HG02623 (cell line): ENCODE results near the gene GRIN3A.
"Not testable (repeated sequence)": the region's sequence is repeated elsewhere in the genome, so short reads cannot be mapped to it uniquely, and the experiment has no call there.

ENCODE experiments used
- ATAC-seq: cut with Tn5 transposase; IDR thresholded peaks from one replicate; pipeline ENCODE4 v1.9.1; 2021; ENCODE audit warnings: moderate library complexity; ENCODE audit not compliant: unreplicated experiment

Gene GRIN3A

DNA sequence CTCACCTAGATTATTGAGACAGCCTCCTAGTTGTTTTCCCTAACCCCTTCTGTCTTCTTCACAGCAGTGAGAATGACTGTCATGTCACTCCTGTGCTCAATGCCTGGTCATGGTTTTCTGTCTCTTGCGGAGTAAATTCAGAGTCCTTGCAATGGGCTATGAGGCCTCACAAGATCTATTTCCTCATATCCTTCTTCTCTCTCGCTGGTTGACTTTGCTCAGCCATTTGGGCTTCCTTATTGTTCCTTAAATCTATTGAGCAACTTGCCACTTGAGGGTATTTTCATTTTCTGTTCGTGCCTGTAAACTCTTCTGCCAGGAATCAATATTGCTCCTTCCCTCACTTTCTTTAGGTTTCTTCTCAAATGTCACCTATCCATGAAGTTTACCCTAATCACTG, 152.7 kb downstream of the GRIN3A start:
- no peak for ATAC-seq

DNA sequence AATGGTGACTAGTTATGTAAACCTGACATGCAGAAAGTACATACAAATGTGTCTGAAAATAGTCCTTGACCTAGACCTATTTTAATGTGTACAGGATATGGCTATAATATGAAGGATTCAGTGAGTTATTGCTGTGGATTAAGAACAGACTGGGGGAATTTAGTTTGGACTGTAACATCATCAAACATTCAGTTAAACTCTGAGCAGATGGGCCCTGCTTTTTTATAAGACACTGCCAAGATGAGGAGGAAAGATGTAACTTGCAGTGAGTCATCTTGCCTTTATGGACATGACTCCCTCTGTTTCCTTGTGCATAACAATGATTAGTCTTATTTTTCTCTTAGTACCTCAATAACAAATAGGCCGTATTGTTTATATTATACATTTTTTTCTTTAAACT, 155.9 kb downstream of the GRIN3A start:
- ATAC-seq: no peak

DNA sequence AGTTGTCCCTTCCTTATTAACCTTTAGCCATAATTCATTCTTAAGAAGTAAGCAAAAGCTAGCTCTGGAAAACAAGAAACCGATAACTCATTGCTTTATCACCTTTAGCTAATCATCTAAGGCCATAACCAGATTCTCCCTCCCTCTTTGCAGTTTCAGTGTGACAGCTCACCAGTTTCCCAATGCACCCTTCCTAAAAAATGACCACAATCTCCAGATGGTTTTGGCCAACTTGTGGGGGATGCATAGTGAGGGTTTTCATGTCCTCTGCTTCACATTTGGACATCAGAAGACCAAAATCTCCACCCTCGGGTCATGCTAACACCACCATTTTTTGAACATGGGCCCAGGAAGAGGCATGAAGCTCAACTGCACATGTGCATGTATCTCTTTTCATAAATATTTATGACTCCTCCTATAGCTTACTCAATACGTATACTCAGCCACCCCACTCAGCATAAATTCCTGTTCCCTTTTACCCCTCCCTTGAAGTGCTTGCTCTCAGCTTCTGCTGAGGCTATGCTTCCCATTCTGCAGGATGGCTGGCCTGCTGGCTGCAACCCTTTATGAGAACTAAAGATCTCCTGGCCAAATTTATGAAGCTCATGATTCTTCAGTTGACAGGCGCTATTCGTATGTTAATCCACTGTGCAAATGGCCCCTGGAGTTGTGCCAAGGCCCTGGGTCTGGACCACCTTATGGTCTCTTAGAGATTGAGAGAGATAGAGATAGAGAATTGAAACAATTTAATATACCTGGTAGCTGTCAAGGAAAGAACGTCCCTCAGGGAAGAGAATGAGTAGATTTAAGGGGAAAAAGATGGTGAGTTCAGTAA, 158.5 kb downstream of the GRIN3A start:
- ATAC-seq: no peak

DNA sequence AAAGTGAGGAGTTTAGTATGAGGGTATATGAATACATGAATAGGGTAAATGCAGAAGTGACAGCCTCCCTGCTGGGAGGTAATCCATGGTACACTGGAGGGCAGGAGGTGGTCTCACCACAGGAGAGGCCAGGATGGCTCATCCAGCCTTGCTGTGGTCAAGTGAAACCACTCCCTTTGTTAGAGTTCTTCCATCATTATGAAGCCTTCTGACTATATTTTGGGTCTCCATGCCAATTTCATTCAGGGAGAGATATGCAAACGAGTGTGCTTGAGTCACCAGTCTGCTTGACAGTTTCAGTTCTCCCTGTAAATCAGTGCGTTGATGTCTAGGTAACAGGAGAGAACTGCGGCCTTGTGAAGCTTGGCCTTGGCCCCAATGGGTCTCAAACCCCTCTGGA, 160.1 kb downstream of the GRIN3A start:
- ATAC-seq: no peak

DNA sequence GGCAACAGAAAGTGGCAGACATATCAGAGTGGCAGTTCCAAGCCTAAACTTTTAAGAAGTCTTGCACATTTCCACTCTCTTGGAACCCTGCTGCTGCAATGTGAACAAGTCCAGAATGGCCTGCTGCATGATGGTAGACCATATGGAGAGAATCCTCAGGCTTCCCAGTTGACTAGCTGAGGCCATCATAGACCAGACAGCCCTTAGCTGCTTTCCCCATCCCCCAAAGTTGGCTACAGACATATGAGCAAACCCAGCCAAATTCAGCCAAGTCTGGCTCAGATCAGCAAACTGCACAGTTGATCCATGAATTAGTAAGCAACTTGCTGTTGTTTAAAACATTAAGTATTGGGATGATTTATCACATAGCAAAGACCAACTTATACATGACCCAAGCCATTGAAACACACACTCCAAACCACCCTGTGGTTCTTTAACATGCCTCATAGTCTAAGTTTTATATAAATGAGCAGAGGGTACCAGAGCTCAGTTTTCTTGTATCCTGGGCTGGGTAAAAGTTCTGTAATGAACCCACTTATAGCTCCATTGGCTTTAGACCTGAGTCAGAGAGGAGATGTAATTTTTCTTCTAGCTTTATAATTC, 163.6 kb downstream of the GRIN3A start:
- no peak for ATAC-seq

DNA sequence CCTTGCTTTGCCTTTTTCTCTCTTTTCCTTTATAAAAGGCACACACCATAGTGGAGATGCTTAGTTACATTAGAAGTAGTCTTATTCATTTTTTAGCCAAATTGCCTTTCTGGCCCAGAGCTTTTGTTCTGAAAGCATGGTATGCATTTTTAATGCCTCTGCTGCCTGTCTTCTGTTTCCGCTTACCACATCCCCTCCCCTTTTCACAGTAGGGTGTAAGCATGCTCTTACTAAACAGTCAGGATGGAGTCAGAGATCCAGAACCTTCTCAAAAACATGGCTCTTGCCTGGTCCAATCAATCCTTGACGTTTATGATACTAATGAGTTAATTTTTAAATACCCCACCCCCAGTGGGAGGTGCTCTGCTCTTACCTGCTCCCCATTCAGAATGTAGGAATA, 166.1 kb downstream of the GRIN3A start:
- ATAC-seq: no peak

DNA sequence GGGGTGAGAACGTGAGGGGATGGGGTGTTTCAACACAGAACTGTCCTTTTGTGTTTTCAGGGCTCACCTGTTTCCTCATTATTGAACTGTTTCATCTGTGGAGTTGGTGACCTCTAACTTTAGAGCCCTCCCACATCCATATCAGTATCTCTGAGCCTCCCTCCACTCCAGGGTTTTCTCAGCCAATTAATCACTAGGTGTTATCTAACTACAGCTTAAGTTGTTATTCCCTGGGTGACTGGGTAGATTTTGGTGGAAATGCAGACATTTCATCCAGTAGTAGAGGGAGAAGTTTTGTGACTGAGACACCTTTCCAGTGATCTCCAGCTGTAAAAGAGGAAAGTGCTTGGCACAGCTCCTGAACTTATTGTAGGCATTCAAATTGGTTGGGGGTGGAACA, 167.3 kb downstream of the GRIN3A start:
- ATAC-seq: no peak

DNA sequence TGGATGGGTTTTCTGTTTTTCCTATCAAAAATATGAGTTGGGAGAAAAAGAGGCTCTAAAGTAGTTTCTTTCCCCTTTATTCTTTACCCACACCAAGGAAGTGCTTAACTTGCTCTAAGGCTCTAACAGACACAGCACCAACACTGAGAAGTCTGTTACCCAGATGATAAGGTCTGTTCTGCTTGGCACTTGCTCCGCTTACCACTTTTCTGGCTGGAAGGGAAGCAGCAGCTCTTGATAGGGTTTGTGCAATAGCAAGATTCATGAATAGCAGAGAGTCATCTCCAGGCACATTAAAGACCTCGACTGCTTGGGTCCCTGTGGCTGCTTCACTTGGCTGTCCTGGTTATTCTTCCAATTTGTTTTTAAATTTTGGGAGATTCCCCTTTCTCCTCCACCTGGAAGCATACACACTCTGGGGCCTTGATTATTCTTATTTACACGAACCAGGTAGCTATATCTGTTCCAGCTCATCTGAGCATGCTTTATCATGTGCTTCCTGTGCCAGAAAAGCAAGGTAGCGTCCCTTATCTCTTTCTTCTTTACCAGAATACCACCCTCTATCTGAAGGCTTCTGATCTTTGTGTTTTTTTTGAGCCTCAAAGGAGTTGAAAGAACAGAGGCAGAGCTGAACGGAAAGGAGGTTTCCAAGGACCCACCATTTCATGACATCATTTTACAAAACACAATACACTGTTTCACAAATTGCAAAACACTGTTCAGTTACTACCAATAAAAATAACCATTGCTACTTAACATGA, 168.5 kb downstream of the GRIN3A start:
- no peak for ATAC-seq

DNA sequence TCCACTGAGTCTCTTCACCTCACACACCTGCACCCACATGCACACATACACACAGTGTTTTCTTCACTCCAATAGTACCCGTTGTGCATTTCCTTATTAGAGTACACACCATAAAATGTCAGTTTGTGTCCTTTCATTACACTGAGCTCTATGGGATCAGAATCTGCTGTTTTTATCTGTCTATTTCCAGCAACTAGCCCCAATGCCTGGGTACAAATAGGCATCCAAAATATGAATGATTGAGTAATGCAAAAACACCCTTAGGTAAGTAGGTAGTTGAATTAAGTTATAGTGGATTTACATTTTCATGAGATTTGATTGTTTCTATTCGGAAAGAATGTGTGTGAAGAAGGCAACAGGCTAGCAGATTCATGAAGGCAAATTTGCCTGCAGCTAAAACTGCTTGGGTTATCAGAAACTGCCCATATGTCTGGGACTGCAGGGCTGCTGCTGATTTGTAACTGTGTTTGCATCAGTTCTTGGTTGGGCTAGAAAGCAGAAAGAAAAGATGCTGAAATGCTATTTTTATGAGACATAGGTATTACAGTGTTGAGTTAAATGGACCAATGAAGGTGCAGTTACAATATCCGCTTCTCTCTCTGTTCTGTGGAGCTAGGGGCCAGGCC, 170.6 kb downstream of the GRIN3A start:
- no peak for ATAC-seq

DNA sequence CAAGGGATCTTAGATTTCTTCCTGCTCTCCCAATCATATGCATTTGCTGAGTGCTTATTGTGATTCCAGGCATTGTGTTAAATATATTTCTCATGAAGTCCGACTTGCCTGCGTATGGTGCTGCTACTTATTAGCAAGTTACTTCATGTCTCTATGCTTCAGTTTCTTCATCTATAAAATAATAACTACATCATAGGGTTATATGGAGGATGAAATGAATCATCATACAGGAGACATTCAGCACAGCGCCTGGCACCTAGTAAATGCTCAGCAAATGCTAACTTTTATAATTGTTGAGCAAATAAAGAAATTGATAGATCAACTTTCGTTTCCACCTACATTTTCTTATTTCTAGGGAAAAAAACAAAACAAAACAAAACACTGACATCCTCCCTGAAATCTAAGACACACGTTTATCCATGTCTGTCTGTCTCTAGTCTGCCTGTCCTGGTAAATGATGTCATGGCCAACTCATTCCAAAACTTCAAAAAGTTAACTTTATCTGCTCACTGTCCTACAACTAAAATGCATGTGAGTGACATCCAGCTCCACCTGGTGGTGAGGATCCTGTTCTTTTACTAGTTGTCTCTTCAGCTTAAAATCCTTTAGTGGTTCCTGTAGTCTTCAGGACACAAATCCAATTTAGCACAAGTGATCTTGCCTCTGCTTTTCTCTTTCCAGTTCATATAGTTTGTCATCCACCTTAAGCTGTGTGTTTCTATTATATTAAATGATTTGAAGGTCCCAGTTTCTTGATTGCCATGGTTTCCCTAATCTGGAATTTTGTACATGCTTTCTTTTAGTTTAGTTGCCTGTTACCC, 171.3 kb downstream of the GRIN3A start:
- peak; percentile 78 for ATAC-seq

DNA sequence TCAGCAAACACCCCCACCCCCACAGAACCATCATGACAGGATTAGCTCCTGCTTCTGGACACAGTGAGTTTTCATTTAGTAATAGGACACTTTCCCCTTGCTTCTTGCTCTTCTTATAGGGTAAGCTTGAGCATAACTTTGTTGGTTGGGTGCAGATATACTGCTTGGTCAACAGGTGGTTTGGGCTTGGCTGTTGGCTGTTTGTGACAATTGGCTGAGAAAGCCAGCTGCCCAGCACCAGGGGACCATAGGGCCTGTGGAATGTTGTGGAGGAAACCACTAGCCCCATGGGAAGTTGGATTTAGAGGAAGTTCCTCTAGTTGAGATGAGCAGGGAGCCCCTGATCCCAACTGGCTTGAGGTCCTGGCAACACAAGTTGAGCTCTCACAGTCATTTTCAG, 174.2 kb downstream of the GRIN3A start:
- no peak for ATAC-seq

DNA sequence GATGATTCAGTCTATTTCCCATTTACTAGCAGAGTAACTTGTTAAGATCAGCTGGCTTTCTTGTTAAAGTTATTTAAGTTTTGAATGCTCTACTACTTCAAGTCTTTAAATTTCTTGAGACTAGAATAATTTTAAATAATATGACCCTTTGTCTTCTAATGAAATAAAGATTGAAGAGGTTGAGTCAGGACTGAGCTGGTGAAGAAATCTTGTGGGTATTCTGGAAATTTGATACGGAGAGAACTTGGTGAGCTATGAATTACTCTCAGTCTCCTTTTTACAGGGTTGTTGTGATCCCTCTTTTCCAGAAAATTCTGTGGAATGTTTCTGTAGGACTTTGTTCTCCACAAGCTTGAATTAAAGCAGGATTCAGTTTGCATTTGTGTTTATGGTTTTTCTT, 175.5 kb downstream of the GRIN3A start:
- no peak for ATAC-seq

DNA sequence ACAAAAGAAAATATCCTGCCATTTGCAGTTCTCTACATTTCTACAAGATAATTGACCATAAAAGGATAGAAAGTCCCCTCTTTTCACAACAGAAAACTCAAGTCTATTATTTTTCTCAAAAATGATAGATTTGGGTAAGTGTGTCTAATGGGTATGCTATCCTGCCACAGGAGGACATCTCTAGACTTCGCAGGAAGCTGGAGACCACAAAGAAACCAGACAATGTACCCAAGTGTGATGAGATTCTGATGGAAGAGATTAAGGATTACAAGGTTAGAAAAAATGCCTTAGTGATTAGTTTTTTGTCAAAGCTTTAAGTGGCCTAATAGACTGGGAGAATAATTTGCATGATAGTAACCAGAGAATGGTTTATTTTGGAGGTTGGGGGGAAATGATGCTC, 176.7 kb downstream of the GRIN3A start:
- no peak for ATAC-seq

DNA sequence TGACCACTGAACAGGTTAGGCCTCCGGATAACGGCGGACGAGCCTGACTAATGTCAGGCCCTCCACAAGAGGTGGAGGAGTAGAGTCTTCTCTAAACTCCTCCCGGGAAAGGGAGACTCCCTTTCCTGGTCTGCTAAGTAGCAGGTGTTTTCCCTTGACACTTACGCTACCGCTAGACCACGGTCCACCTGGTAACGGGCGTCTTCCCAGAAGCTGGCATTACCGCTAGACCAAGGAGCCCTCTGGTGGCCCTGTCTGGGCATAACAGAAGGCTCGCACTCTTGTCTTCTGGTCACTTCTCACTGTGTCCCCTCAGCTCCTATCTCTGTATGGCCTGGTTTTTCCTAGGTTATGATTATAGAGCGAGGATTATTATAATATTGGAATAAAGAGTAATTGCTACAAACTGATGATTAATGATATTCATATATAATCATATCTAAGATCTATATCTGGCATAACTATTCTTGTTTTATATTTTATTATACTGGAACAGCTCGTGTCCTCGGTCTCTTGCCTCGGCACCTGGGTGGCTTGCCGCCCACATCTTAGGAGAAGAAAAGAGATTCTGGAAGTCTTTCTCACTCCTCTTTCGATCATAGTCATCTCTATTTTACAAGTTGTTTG, 188.9 kb downstream of the GRIN3A start:
- not testable (repeated sequence) for ATAC-seq

DNA sequence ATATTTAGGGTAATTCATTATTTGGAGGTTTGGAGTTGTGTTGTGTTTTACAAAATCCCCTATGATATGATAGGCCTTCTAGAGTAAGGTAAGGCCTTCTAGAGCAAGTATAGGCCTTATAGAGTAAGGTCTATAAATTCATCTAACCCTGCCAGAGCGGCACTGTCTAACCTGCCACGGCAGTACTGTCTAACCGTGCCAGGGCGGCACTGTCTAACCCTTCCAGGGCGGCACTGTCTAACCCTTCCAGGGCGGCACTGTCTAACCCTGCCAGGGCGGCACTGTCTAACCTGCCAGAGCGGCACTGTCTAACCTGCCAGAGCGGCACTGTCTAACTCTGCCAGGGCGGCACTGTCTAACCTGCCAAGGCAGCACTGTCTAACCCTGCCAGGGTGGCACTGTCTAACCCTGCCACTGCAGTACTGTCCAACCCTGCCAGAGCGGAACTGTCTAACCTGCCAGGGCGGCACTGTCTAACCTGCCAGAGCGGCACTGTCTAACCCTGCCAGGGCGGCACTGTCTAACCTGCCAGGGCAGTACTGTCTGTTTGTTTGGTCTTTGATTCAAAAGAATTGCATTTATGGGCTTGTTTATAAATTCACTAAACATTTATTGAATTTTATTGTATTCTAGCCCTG, 195.2 kb downstream of the GRIN3A start:
- no peak for ATAC-seq

DNA sequence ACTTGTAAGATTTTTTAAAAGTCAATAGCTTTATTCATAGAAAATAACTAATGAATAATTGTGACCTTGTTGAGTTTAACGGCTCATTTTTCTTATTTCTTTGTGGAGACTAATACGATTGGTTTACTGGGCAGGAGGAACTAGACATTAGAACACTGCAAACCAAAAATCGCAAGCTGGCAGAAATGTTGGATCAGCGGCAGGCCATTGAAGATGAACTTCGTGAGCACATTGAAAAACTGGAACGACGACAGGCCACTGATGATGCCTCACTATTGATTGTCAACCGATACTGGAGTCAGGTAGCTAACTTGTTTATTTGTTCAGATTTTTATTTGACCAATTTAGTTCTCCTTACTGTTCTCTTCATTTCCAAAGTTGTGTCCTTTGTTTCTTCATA, 198.4 kb downstream of the GRIN3A start:
- no peak for ATAC-seq

DNA sequence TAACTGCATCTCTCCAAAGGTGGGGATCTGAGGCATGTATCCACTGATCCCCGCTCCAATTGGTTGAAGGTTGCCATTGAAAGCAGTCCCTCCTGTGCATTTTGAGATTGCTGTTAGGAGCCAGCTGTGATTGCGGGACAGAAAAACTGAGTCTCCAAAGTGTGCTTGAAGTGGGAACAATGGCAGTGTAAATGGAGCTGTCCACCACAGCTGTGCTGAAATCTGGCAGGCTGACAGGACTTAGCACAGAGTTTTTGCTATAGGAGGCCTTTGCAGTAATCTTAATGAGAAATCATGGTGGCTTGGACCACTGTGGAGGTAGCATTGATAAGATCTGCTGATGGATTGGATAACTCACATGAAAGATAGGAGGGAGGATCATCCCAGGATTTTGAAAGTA, 201.5 kb downstream of the GRIN3A start:
- no peak for ATAC-seq

DNA sequence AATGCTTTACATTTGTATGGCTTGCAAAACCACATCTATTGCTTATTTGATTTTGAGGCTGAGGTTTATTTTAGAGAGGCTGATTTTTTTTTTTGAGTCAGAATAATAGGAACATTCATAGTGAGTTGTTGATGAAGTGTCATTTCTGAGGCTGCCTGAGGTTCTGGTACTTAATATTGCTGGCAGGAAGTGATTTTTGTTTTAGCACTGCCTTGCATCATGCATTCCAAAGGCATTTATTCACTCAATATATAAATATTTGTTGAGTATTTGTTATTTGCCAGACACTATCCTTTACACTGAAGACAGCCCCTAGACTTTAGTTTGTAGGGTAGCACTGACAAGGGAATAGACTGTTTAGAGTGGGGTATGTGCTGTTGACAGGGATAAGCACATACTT, 202.1 kb downstream of the GRIN3A start:
- ATAC-seq: no peak

DNA sequence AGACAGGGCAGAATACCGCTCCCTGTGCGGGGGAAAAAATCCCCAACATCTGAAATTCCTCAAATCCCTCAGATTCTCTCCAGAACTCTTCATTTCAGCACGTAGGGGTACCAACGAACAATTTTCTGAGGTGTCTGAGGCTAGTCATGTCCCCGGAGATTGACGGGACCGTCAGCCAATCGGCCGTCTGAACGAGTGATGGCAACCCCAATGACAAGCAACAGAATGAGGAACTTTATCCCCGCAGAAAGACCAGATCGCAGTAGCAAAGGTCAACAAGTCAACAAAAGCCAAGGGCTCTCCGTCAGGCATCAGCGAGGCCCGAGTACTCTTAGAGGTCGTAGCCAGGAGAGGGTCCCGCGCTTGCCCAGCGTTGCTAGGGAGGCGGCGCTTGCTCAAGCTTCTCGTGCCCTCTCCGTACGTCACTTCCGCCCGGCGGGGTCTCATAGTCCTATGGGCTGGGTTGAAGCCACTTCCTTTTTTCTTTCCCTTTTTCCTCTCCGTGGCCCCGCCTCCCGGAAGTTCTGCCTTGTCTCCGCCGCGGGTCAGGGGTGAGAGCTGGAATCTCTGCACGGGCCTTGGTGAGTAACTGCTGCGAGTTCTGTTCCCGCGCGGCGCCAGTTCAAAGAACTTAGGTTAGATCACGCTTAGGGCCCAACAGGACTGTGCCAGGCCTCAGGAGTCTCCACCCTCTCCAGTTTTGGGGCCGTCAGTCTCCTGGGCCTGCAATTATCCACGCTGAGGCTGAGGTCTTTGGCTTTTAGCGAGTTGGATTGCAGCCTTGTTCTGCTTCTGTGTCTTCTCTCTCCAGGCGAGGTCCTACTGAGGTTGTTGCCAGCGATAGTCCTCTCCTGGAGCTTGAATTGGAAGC, 204.9 kb downstream of the GRIN3A start, which contains the start of gene RNF20:
RNF20 (plus strand) TSS at position 520 of the 871 bp plus-strand sequence. CDS start 1,571 bp downstream, outside the sequence.
- ATAC-seq: peak; percentile 97
